ENCODE data around the gene C13orf46. TPM values are rescaled to one million over a fixed set of nuclear protein-coding genes. Genes with fewer than 3 reads are reported as not detected.

Gene C13orf46
- total RNA-seq, 2 experiments from 2014 or later: 0.21 TPM; not detected in 1

- Histone ChIP-seq H2AFZ (ENCODE audit: low read length) (no peak overlapping the region), H3K27ac (ENCODE audit: low read depth, low read length, poor library complexity, severe bottlenecking) (no peak overlapping the region), H3K4me3 (ENCODE audit: low read depth, low read length, poor library complexity, severe bottlenecking) (no peak overlapping the region), H3K9me2 (ENCODE audit: insufficient read depth, low read length) (no peaks in the 10 kb centered on the region), H3K4me2 (ENCODE audit: low read length) (no peak overlapping the region), H3K36me3 (ENCODE audit: insufficient read depth, low read length) (peaks cover 6% of the 10 kb centered on the region; the same call in 1 of the 2 replicates), H3K9me3 (ENCODE audit: low read length) (no peaks in the 10 kb centered on the region), H4K20me1 (ENCODE audit: insufficient read depth, low read length) (no peaks in the 10 kb centered on the region), H3K79me2 (ENCODE audit: insufficient read depth, low read depth, low read length) (no peaks in the 10 kb centered on the region), H3K4me1 (ENCODE audit: insufficient read depth, low read length, poor library complexity, severe bottlenecking) (no peaks in the 10 kb centered on the region)
- intact Hi-C loops (cut with micrococcal nuclease; ENCODE audit: unreplicated experiment): no loop called here
- POLR2A ChIA-PET: no interaction called here
- TF ChIP-seq CTCF (conservative IDR thresholded peaks at IDR 0.05; ENCODE audit: low read length) (no peak), EZH2phosphoT487 (IDR thresholded peaks at IDR 0.05; ENCODE audit: borderline replicate concordance, low read depth, low read length) (no peak)
- DNase-seq (ENCODE audit: low spot score): no peak
- CTCF ChIA-PET (ENCODE audit: unreplicated experiment): no interaction called here
- BruUV-seq (replicated peaks): no TSS peak
Measured at GRCh38 chr13:113976711-113977684, 3.1 kb upstream of the C13orf46 start.

DNA sequence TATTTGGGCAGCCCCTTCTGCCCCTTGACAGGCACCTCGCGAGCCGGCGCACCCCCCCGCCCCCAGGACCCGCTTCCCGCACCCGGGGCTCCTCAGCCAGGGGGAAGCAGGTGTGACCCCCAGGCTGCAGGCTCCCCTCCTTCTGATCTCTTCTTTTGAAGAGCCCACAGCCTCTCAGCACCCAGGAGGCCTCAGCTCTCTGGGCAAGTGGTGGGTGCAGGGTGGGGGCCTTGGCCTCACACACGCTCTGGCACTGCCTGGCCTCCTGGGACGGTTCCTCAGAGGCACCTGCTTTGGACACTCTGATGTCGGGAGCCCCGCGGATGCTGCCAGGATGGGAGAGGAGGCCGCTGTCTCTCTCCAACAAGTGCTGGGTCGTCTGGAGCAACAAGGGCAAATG is 1.5 kb upstream of the C13orf46 start:
- TF ChIP-seq EZH2phosphoT487 (IDR thresholded peaks at IDR 0.05; ENCODE audit: borderline replicate concordance, low read depth, low read length) (no peak), CTCF (conservative IDR thresholded peaks at IDR 0.05; ENCODE audit: low read length) (no peak)

More for the DNA sequence above, 1.5 kb upstream of the C13orf46 start:
- Histone ChIP-seq H3K4me2 (ENCODE audit: low read length) (no peak overlapping the region), H3K27ac (ENCODE audit: low read depth, low read length, poor library complexity, severe bottlenecking) (no peak overlapping the region), H3K4me3 (ENCODE audit: low read depth, low read length, poor library complexity, severe bottlenecking) (no peak overlapping the region), H3K4me1 (ENCODE audit: insufficient read depth, low read length, poor library complexity, severe bottlenecking) (no peaks in the 10 kb centered on the region), H2AFZ (ENCODE audit: low read length) (no peak overlapping the region), H3K9me3 (ENCODE audit: low read length) (no peaks in the 10 kb centered on the region), H4K20me1 (ENCODE audit: insufficient read depth, low read length) (no peaks in the 10 kb centered on the region), H3K79me2 (ENCODE audit: insufficient read depth, low read depth, low read length) (no peaks in the 10 kb centered on the region), H3K9me2 (ENCODE audit: insufficient read depth, low read length) (no peaks in the 10 kb centered on the region), H3K36me3 (ENCODE audit: insufficient read depth, low read length) (peaks cover 4% of the 10 kb centered on the region; the same call in 1 of the 2 replicates)
- CTCF ChIA-PET (ENCODE audit: unreplicated experiment): no interaction called here
- BruUV-seq (replicated peaks): no TSS peak
- DNase-seq (ENCODE audit: low spot score): no peak
- POLR2A ChIA-PET: no interaction called here
- intact Hi-C loops (cut with micrococcal nuclease; ENCODE audit: unreplicated experiment): no loop called here

Measured in OCI-LY7 (cell line).